OCI-LY1 (cell line): Measurements from ENCODE around the gene VMP1.

Experiments
- EZH2 ChIP-seq: fragments of 200-600 bp; sonication (generic), shearing (Covaris generic); IDR thresholded peaks from 2 replicates; pipeline ENCODE4 v1.8.0; 2017; ENCODE audit warnings: borderline replicate concordance, mixed run types, mild to moderate bottlenecking, antibody characterized with exemption, low read length, moderate library complexity, mixed read lengths
- TF ChIP-seq, protein P1 (sequence below): fragments of 200-600 bp; sonication (generic), shearing (Covaris generic); IDR thresholded peaks from 2 replicates; pipeline ENCODE4 v1.5.1; 2017; ENCODE audit warnings: mild to moderate bottlenecking, antibody characterized with exemption, low read length, moderate library complexity, mixed read lengths

DNA sequence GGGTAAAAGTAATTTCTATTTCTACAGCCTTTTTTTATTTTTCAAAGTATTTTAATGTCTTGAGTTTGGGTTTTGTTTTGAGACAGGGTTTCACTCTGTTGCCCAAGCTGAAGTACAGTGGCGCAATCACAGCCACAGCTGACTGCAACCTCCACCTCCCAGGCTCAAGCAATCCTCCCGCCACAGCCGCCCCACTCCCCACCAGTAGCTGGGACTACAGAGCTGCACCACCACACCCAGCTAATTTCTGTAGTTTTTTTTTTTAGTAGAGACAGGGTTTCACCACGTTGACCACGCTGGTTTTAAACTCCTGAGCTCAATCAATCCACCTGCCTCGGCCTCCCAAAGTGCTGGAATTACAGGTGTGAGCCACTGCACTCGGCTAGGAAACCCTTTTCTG, 141.3 kb downstream of the VMP1 start:
- TF ChIP-seq, protein P1, sequence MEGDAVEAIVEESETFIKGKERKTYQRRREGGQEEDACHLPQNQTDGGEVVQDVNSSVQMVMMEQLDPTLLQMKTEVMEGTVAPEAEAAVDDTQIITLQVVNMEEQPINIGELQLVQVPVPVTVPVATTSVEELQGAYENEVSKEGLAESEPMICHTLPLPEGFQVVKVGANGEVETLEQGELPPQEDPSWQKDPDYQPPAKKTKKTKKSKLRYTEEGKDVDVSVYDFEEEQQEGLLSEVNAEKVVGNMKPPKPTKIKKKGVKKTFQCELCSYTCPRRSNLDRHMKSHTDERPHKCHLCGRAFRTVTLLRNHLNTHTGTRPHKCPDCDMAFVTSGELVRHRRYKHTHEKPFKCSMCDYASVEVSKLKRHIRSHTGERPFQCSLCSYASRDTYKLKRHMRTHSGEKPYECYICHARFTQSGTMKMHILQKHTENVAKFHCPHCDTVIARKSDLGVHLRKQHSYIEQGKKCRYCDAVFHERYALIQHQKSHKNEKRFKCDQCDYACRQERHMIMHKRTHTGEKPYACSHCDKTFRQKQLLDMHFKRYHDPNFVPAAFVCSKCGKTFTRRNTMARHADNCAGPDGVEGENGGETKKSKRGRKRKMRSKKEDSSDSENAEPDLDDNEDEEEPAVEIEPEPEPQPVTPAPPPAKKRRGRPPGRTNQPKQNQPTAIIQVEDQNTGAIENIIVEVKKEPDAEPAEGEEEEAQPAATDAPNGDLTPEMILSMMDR: no peak
- no peak for TF ChIP-seq EZH2
